ENCODE data around the gene SGK1. TPM values are rescaled to one million over a fixed set of nuclear protein-coding genes. Genes with fewer than 3 reads are reported as not detected.

The SGK1 gene
- total RNA-seq, 1 donor from 2014 or later, result 175 TPM

DNA sequence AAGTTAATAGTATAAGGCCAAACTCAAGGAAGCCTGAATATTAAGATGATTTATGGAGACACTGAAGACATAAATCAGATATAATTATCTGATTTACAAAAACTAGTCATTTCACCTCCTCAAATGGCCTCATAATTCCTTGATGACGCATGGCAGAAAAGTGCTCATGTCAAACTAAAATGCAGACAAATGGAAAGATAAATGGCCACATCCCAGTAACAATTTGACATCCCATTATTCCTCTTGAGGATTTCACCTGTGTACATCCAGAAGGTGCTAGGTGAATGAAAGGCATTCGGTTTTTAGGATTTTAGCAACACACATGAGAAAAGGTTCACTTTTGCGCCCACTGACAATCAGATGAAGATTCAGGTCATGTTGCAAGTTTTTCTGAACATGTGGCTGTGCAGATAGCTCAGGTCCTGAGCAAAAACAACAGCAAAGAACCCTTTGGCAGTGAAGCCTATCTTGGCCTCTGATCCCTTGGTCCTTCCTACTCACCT lies 24.2 kb downstream of the SGK1 start:
- TF ChIP-seq, protein P1, sequence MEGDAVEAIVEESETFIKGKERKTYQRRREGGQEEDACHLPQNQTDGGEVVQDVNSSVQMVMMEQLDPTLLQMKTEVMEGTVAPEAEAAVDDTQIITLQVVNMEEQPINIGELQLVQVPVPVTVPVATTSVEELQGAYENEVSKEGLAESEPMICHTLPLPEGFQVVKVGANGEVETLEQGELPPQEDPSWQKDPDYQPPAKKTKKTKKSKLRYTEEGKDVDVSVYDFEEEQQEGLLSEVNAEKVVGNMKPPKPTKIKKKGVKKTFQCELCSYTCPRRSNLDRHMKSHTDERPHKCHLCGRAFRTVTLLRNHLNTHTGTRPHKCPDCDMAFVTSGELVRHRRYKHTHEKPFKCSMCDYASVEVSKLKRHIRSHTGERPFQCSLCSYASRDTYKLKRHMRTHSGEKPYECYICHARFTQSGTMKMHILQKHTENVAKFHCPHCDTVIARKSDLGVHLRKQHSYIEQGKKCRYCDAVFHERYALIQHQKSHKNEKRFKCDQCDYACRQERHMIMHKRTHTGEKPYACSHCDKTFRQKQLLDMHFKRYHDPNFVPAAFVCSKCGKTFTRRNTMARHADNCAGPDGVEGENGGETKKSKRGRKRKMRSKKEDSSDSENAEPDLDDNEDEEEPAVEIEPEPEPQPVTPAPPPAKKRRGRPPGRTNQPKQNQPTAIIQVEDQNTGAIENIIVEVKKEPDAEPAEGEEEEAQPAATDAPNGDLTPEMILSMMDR (conservative IDR thresholded peaks at IDR 0.05; ENCODE audit: low read depth, low read length), result no peak
- H3K4me3 ChIP-seq (ENCODE audit: low read depth, low read length), result no peak overlapping the region
- no peak for DNase-seq (ENCODE audit: low read depth)

DNA sequence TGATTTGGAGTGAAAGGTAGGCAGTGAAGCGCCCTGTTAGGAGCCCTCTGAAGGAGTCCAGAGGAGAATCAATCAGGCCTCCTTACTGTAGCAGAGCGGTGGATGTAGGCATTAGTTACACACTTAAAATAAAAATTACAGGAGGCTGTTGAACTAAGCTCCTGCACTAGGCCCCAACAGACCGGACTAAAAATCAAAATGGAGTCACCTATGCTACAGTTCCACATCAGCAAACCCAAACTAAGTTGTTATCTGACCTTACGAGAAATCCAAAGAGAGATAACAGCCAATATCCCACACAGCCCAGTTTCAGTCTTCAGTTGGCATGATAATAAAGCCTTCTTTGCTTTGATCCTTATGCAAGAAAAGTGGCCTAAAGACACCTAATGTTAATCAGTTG lies 26.8 kb downstream of the SGK1 start:
- TF ChIP-seq, protein P1 (conservative IDR thresholded peaks at IDR 0.05; ENCODE audit: low read depth, low read length), result no peak
- H3K4me3 ChIP-seq (ENCODE audit: low read depth, low read length), result no peak overlapping the region
- no peak for DNase-seq (ENCODE audit: low read depth)

DNA sequence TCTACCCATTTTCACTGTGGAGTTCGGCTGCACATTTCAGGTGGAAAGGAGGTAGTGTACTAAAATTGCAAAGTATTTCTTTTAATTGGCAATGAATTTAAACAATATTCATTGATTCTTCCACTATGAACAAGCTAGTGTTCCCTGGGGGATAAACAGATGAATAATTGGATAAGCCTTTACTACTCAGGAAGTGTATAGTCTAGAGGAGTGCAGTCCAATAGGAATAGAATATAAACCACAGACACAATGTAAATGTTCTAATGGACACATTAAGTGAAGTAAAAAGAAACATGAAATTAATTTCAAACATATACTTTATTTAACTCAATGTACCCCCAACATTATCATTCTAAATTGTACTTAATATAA lies 28.7 kb downstream of the SGK1 start:
- H3K4me3 ChIP-seq (ENCODE audit: low read depth, low read length), result no peak overlapping the region
- TF ChIP-seq, protein P1 (conservative IDR thresholded peaks at IDR 0.05; ENCODE audit: low read depth, low read length), result no peak
- no peak for DNase-seq (ENCODE audit: low read depth)

DNA sequence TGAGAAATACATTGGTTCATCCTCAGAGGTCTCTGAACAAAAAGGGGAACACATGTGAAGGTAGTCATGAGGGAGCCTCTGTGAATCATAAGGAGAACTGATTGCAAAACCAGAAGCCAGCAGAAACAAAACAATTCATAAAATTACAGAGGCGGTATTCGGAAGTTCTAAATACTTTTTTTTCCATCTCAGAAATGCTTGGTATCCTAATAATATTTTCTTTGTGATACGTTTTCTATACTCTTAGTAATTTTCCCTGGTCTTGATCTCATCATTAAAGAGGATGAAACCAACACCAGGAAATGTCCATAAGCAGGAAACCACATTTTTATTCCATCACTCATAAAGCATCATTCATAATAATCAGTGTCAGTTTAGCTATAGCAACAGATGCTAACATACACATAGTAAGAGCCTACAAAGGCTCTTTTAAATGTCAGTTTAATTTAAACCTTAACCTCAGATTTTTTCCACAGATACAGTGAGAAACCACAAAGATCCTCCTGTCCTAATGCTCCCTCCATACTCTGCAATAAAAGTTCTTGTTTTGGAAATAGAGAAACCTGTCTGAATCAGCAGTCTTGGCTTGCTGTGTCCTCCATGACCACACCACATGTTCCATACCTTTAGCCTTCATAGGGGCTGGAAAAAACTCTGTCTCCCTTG lies 29.2 kb downstream of the SGK1 start:
- TF ChIP-seq, protein P1 (conservative IDR thresholded peaks at IDR 0.05; ENCODE audit: low read depth, low read length), result no peak
- no peak overlapping the region for H3K4me3 ChIP-seq (ENCODE audit: low read depth, low read length)
- DNase-seq (ENCODE audit: low read depth), result no peak

DNA sequence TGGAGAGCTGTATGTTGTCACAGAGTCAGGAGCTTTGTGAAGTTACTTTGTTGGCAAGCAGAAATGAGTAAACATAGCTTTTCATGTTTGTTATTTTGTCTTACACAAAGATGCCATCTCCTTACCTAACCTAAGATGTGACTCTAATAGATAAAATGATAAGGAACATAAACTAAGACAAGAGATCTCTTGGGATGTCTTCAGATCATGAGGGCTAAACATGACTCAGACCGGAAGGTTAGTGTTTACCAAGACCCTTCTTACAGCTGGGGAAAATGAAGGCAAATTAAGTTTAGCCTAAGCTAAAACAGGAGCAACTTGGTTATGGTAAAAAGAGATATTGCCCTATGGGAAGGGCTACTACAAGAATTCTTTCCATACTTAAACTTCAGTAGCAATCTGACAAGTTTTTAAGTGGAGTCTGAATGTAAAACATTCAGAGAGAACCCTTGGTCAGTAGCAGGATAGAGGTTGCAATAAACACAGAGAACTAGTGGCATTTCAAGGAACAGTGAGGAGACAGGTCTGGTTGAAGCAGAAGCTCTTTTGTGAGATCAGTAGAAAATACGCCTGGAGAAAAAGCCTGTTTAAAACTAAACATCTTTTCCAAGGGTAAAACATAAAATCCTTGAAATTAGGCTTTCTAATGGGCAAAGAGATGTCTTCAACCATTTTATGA lies 29.9 kb downstream of the SGK1 start:
- no peak for DNase-seq (ENCODE audit: low read depth)
- TF ChIP-seq, protein P1 (conservative IDR thresholded peaks at IDR 0.05; ENCODE audit: low read depth, low read length), result no peak
- no peak overlapping the region for H3K4me3 ChIP-seq (ENCODE audit: low read depth, low read length)

DNA sequence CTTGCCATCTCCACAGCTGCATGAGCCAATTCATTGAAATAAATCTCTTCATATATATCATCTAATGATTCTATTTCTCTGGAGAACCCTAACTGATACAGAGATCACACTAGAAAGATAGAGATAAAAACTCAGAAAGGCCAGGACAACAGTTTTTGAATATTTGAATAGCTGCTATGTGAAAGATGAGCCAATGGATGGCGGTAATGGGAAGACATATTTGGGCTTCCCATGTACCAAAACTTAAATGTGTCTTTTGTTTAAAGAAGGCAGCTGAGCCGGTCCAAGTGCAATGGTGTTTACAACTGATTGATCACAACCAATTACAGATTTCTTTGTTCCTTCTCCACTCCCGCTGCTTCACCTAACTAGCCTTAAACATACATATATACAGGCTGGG lies 35.1 kb downstream of the SGK1 start:
- TF ChIP-seq, protein P1 (conservative IDR thresholded peaks at IDR 0.05; ENCODE audit: low read depth, low read length), result no peak
- no peak overlapping the region for H3K4me3 ChIP-seq (ENCODE audit: low read depth, low read length)
- DNase-seq (ENCODE audit: low read depth), result no peak

Data from epithelial cell of proximal tubule (primary cell).